ENCODE data around the gene NRIP1. TPM values are rescaled to one million over a fixed set of nuclear protein-coding genes. Genes with fewer than 3 reads are reported as not detected.

The NRIP1 gene
- total and polyA plus RNA-seq, 5 donors from 2014 or later = 11.6 to 20.3 (median 13.3) TPM

DNA sequence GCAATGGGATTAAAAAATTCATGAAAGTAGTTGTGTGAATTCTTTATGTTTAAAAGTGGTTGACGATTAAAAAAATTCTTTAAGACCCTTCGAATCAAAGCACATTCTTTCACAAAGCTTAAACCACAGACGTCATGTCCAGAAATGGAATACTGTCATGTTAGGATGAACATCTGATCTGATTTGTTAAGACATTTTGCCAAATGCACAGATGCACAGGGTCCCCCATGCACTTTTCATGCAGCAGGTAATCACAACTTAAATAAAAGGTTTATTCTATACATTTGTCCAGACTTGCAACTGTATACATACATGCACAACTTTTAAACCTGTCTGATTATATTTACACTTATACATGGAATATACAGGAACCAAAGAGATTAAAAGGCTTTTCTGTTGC, 103.3 kb downstream of the NRIP1 start:
- Histone ChIP-seq H3K4me1 (ENCODE audit: control insufficient read depth, insufficient read depth, low read length, poor library complexity, severe bottlenecking) (no peaks in the 10 kb centered on the region), H3K27me3 (ENCODE audit: control insufficient read depth, insufficient read depth, low read length) (no peaks in the 10 kb centered on the region), H3K9me3 (ENCODE audit: control insufficient read depth in 2 of 2, low read length in 2 of 2) (no peaks in the 10 kb centered on the region), H3K27ac (ENCODE audit: insufficient read depth, low read length, poor library complexity, severe bottlenecking) (no peak overlapping the region), H3K36me3 (ENCODE audit: control insufficient read depth, insufficient read depth, low read length) (no peaks in the 10 kb centered on the region), H3K4me3 (ENCODE audit: low read depth, low read length) (no peak overlapping the region)
- Mint-ChIP-seq H3K4me3 (no peak overlapping the region), H3K27ac (no peak overlapping the region), H3K4me1 (peaks cover 0 to 3% (median 0%) of the 10 kb centered on the region in 4 donors), H3K27me3 (no peaks in the 10 kb centered on the region), H3K36me3 (peaks cover 11% of the 10 kb centered on the region), H3K9me3 (peaks cover 0 to 1% (median 0%) of the 10 kb centered on the region in 7 donors)
- no peak for ATAC-seq (ENCODE audit: low read depth in 2 of 2)
- no peak for DNase-seq

- H3K4me3 ChIP-seq (ENCODE audit: low read depth, low read length) = no peak overlapping the region
- H3K4me1 Mint-ChIP-seq = no peaks in the 10 kb centered on the region
- H3K4me3 Mint-ChIP-seq = no peak overlapping the region
- DNase-seq (no peak), ATAC-seq (ENCODE audit: low read depth in 2 of 2) (no peak)
- H3K9me3 Mint-ChIP-seq = peaks cover 0 to 1% (median 0%) of the 10 kb centered on the region in 7 donors
- no peak overlapping the region for H3K27ac ChIP-seq (ENCODE audit: insufficient read depth, low read length, poor library complexity, severe bottlenecking)
- no peaks in the 10 kb centered on the region for H3K4me1 ChIP-seq (ENCODE audit: control insufficient read depth, insufficient read depth, low read length, poor library complexity, severe bottlenecking)
- no peaks in the 10 kb centered on the region for H3K36me3 Mint-ChIP-seq
- no peaks in the 10 kb centered on the region for H3K36me3 ChIP-seq (ENCODE audit: control insufficient read depth, insufficient read depth, low read length)
- peaks cover 5% of the 10 kb centered on the region for H3K27me3 Mint-ChIP-seq
- no peaks in the 10 kb centered on the region for H3K27me3 ChIP-seq (ENCODE audit: control insufficient read depth, insufficient read depth, low read length)
- H3K9me3 ChIP-seq (ENCODE audit: control insufficient read depth in 2 of 2, low read length in 2 of 2) = no peaks in the 10 kb centered on the region
- H3K27ac Mint-ChIP-seq = peak overlapping the region in 1 of 3 donors; percentile 30
These were observed 105.5 kb downstream of the NRIP1 start for GRCh38 chr21:14959343-14959742.

- ATAC-seq (ENCODE audit: low read depth in 2 of 2) (no peak), DNase-seq (no peak)
- H3K4me1 Mint-ChIP-seq = no peaks in the 10 kb centered on the region
- H3K36me3 Mint-ChIP-seq = no peaks in the 10 kb centered on the region
- H3K4me1 ChIP-seq (ENCODE audit: control insufficient read depth, insufficient read depth, low read length, poor library complexity, severe bottlenecking) = no peaks in the 10 kb centered on the region
- no peak overlapping the region for H3K4me3 ChIP-seq (ENCODE audit: low read depth, low read length)
- no peak overlapping the region for H3K4me3 Mint-ChIP-seq
- H3K36me3 ChIP-seq (ENCODE audit: control insufficient read depth, insufficient read depth, low read length) = no peaks in the 10 kb centered on the region
- no peaks in the 10 kb centered on the region for H3K27me3 ChIP-seq (ENCODE audit: control insufficient read depth, insufficient read depth, low read length)
- H3K27ac ChIP-seq (ENCODE audit: insufficient read depth, low read length, poor library complexity, severe bottlenecking) = no peak overlapping the region
- H3K9me3 Mint-ChIP-seq = peaks cover 0 to 1% (median 0%) of the 10 kb centered on the region in 7 donors
- H3K9me3 ChIP-seq (ENCODE audit: control insufficient read depth in 2 of 2, low read length in 2 of 2) = no peaks in the 10 kb centered on the region
- no peak overlapping the region for H3K27ac Mint-ChIP-seq
- peaks cover 5% of the 10 kb centered on the region for H3K27me3 Mint-ChIP-seq
These were observed 107.0 kb downstream of the NRIP1 start for GRCh38 chr21:14957836-14958235.

- no peaks in the 10 kb centered on the region for H3K27me3 ChIP-seq (ENCODE audit: control insufficient read depth, insufficient read depth, low read length)
- no peak overlapping the region for H3K27ac Mint-ChIP-seq
- H3K4me3 Mint-ChIP-seq = no peak overlapping the region
These were observed 108.0 kb downstream of the NRIP1 start for GRCh38 chr21:14956807-14957206.

GRCh38 chr21:14955936-14956520, 108.8 kb downstream of the NRIP1 start:
- H3K9me3 ChIP-seq (ENCODE audit: control insufficient read depth in 2 of 2, low read length in 2 of 2) = no peaks in the 10 kb centered on the region
- no peak overlapping the region for H3K27ac ChIP-seq (ENCODE audit: insufficient read depth, low read length, poor library complexity, severe bottlenecking)
- DNase-seq (no peak), ATAC-seq (ENCODE audit: low read depth in 2 of 2) (no peak)
- Mint-ChIP-seq H3K4me1 (no peaks in the 10 kb centered on the region), H3K27me3 (peaks cover 9% of the 10 kb centered on the region), H3K36me3 (no peaks in the 10 kb centered on the region), H3K4me3 (no peak overlapping the region), H3K27ac (no peak overlapping the region), H3K9me3 (peaks cover 0 to 1% (median 0%) of the 10 kb centered on the region in 7 donors)
- no peaks in the 10 kb centered on the region for H3K27me3 ChIP-seq (ENCODE audit: control insufficient read depth, insufficient read depth, low read length)
- H3K4me3 ChIP-seq (ENCODE audit: low read depth, low read length) = no peak overlapping the region
- no peaks in the 10 kb centered on the region for H3K4me1 ChIP-seq (ENCODE audit: control insufficient read depth, insufficient read depth, low read length, poor library complexity, severe bottlenecking)
- no peaks in the 10 kb centered on the region for H3K36me3 ChIP-seq (ENCODE audit: control insufficient read depth, insufficient read depth, low read length)

More at GRCh38 chr21:14956807-14957206, 108.0 kb downstream of the NRIP1 start:
- H3K36me3 Mint-ChIP-seq = no peaks in the 10 kb centered on the region
- DNase-seq (no peak), ATAC-seq (ENCODE audit: low read depth in 2 of 2) (no peak)
- Histone ChIP-seq H3K27ac (ENCODE audit: insufficient read depth, low read length, poor library complexity, severe bottlenecking) (no peak overlapping the region), H3K4me1 (ENCODE audit: control insufficient read depth, insufficient read depth, low read length, poor library complexity, severe bottlenecking) (no peaks in the 10 kb centered on the region), H3K4me3 (ENCODE audit: low read depth, low read length) (no peak overlapping the region), H3K9me3 (ENCODE audit: control insufficient read depth in 2 of 2, low read length in 2 of 2) (no peaks in the 10 kb centered on the region), H3K36me3 (ENCODE audit: control insufficient read depth, insufficient read depth, low read length) (no peaks in the 10 kb centered on the region)
- peaks cover 5% of the 10 kb centered on the region for H3K27me3 Mint-ChIP-seq
- no peaks in the 10 kb centered on the region for H3K4me1 Mint-ChIP-seq
- H3K9me3 Mint-ChIP-seq = peaks cover 0 to 1% (median 0%) of the 10 kb centered on the region in 7 donors

- H3K9me3 ChIP-seq (ENCODE audit: control insufficient read depth in 2 of 2, low read length in 2 of 2) = no peaks in the 10 kb centered on the region
- H3K27me3 ChIP-seq (ENCODE audit: control insufficient read depth, insufficient read depth, low read length) = no peaks in the 10 kb centered on the region
- no peak overlapping the region for H3K4me3 ChIP-seq (ENCODE audit: low read depth, low read length)
- Mint-ChIP-seq H3K4me1 (no peaks in the 10 kb centered on the region), H3K36me3 (peaks cover 4% of the 10 kb centered on the region), H3K4me3 (no peak overlapping the region), H3K9me3 (peaks cover 0 to 5% (median 1%) of the 10 kb centered on the region in 7 donors), H3K27ac (no peak overlapping the region), H3K27me3 (peaks cover 9% of the 10 kb centered on the region)
- DNase-seq = no peak
- ATAC-seq (ENCODE audit: low read depth in 2 of 2) = no peak
- no peak overlapping the region for H3K27ac ChIP-seq (ENCODE audit: insufficient read depth, low read length, poor library complexity, severe bottlenecking)
- no peaks in the 10 kb centered on the region for H3K36me3 ChIP-seq (ENCODE audit: control insufficient read depth, insufficient read depth, low read length)
- H3K4me1 ChIP-seq (ENCODE audit: control insufficient read depth, insufficient read depth, low read length, poor library complexity, severe bottlenecking) = no peaks in the 10 kb centered on the region
These were observed 111.9 kb downstream of the NRIP1 start for GRCh38 chr21:14952916-14953315.

GRCh38 chr21:14949603-14950002, 115.2 kb downstream of the NRIP1 start:
- no peak overlapping the region for H3K4me3 ChIP-seq (ENCODE audit: low read depth, low read length)
- DNase-seq = no peak
- no peaks in the 10 kb centered on the region for H3K4me1 ChIP-seq (ENCODE audit: control insufficient read depth, insufficient read depth, low read length, poor library complexity, severe bottlenecking)
- no peaks in the 10 kb centered on the region for H3K9me3 ChIP-seq (ENCODE audit: control insufficient read depth in 2 of 2, low read length in 2 of 2)
- no peak for ATAC-seq (ENCODE audit: low read depth in 2 of 2)
- H3K36me3 ChIP-seq (ENCODE audit: control insufficient read depth, insufficient read depth, low read length) = no peaks in the 10 kb centered on the region
- H3K36me3 Mint-ChIP-seq = peaks cover 4% of the 10 kb centered on the region
- H3K4me1 Mint-ChIP-seq = no peaks in the 10 kb centered on the region
- H3K27ac Mint-ChIP-seq = no peak overlapping the region
- H3K4me3 Mint-ChIP-seq = no peak overlapping the region
- H3K9me3 Mint-ChIP-seq = peaks cover 0 to 5% (median 1%) of the 10 kb centered on the region in 7 donors
- H3K27ac ChIP-seq (ENCODE audit: insufficient read depth, low read length, poor library complexity, severe bottlenecking) = no peak overlapping the region
- peaks cover 4% of the 10 kb centered on the region for H3K27me3 Mint-ChIP-seq
- H3K27me3 ChIP-seq (ENCODE audit: control insufficient read depth, insufficient read depth, low read length) = no peaks in the 10 kb centered on the region

DNA sequence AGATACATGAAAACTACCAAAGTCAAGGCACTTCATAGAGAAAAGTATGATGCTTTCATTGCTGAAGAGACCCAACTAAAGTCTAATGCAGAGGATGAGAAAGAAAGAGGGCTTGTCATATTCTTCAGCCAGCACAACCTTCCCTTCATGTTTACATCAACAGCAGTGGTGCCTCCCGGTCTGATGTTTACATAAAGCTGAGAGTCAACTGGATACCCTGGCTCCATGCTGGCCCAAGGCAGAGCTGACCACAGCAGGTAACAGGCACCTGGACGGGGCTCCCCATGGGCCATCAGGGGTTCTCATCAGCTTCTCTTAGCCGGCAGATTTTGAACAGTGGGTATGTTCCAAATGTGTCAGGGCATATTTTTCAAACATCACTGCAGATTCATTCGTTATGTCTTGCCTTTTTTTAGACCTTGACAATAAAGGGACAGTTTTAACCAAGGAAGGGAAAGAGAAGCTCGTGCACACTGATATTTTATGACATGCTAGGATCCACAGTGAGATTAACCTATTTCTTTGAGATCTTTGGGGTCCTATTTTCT, 117.1 kb downstream of the NRIP1 start:
- Mint-ChIP-seq H3K9me3 (peaks cover 0 to 5% (median 1%) of the 10 kb centered on the region in 7 donors), H3K4me3 (no peak overlapping the region), H3K27me3 (peaks cover 4% of the 10 kb centered on the region), H3K27ac (no peak overlapping the region), H3K4me1 (no peaks in the 10 kb centered on the region), H3K36me3 (peaks cover 4% of the 10 kb centered on the region)
- no peak for ATAC-seq (ENCODE audit: low read depth in 2 of 2)
- no peak overlapping the region for H3K4me3 ChIP-seq (ENCODE audit: low read depth, low read length)
- no peaks in the 10 kb centered on the region for H3K4me1 ChIP-seq (ENCODE audit: control insufficient read depth, insufficient read depth, low read length, poor library complexity, severe bottlenecking)
- H3K27ac ChIP-seq (ENCODE audit: insufficient read depth, low read length, poor library complexity, severe bottlenecking) = no peak overlapping the region
- DNase-seq = no peak
- no peaks in the 10 kb centered on the region for H3K9me3 ChIP-seq (ENCODE audit: control insufficient read depth in 2 of 2, low read length in 2 of 2)
- no peaks in the 10 kb centered on the region for H3K36me3 ChIP-seq (ENCODE audit: control insufficient read depth, insufficient read depth, low read length)
- no peaks in the 10 kb centered on the region for H3K27me3 ChIP-seq (ENCODE audit: control insufficient read depth, insufficient read depth, low read length)

All from CD4-positive, CD25-positive, alpha-beta regulatory T cell (primary cell).